OCI-LY7 (cell line): ENCODE results near the gene USP11. TPM values are rescaled to one million over a fixed set of nuclear protein-coding genes. Genes with fewer than 3 reads are reported as not detected.
A peak's percentile ranks its signal among the peaks of the same experiment; 100 is the strongest.

Source experiments
- BruUV-seq: library from RNA; stranded (reverse); fragments of 400-500 nt; replicated peaks from 2 replicates; lab custom pipeline; 2021; lab: Mats Ljungman, UMichigan
- CTCF ChIA-PET: fragments of 300-600 bp; sonication (Branson Sonifier 250); formaldehyde crosslinking; loops from one replicate; lab custom pipeline; 2022; ENCODE audit warnings: antibody characterized with exemption; ENCODE audit not compliant: unreplicated experiment; lab: Charles Lee
- POLR2A ChIA-PET: fragments of 300-600 bp; sonication (Branson Sonifier 250); formaldehyde crosslinking; loops from one replicate; lab custom pipeline; 2022; ENCODE audit warnings: antibody characterized with exemption; lab: Charles Lee
- DNase-seq: peaks from one replicate; pipeline ENCODE4 v3.0.0-alpha.2; 2015; ENCODE audit warnings: low spot score
- H2AFZ ChIP-seq: fragments of 200-600 bp; sonication (generic), shearing (Covaris generic); 2 replicates; pipeline ENCODE4 v1.6.1; 2014; ENCODE audit warnings: mild to moderate bottlenecking, antibody characterized with exemption, low read length, moderate library complexity
- H3K27ac ChIP-seq: fragments of 200-600 bp; sonication (generic); 2 replicates; pipeline ENCODE4 v1.5.1; 2014; ENCODE audit warnings: mixed run types, low read depth, mild to moderate bottlenecking, moderate library complexity, low read length, inconsistent platforms; ENCODE audit not compliant: poor library complexity, severe bottlenecking
- H3K36me3 ChIP-seq: fragments of 200-600 bp; sonication (generic); 2 replicates; pipeline ENCODE4 v1.6.1; 2014; ENCODE audit warnings: mild to moderate bottlenecking, antibody characterized with exemption, low read length, moderate library complexity, mixed read lengths; ENCODE audit not compliant: insufficient read depth
- H3K4me1 ChIP-seq: fragments of 200-600 bp; sonication (generic); 2 replicates; pipeline ENCODE4 v1.5.1; 2014; ENCODE audit warnings: mild to moderate bottlenecking, low read length; ENCODE audit not compliant: insufficient read depth, poor library complexity, severe bottlenecking
- H3K4me2 ChIP-seq: fragments of 200-600 bp; sonication (generic); 2 replicates; pipeline ENCODE4 v1.6.1; 2014; ENCODE audit warnings: mild to moderate bottlenecking, low read length
- H3K4me3 ChIP-seq: fragments of 200-600 bp; sonication (generic); 2 replicates; pipeline ENCODE4 v1.5.1; 2014; ENCODE audit warnings: mild to moderate bottlenecking, low read depth, low read length; ENCODE audit not compliant: poor library complexity, severe bottlenecking
- H3K79me2 ChIP-seq: fragments of 200-600 bp; sonication (generic); 2 replicates; pipeline ENCODE4 v1.6.1; 2016; ENCODE audit warnings: low read depth, mild to moderate bottlenecking, low read length, moderate library complexity, mixed read lengths; ENCODE audit not compliant: insufficient read depth
- H3K9me2 ChIP-seq: fragments of 200-600 bp; sonication (generic); 2 replicates; pipeline ENCODE4 v1.6.1; 2016; ENCODE audit warnings: mild to moderate bottlenecking, low read length, mixed read lengths; ENCODE audit not compliant: insufficient read depth
- H3K9me3 ChIP-seq: fragments of 200-600 bp; sonication (generic); 2 replicates; pipeline ENCODE4 v1.6.1; 2014; ENCODE audit warnings: mild to moderate bottlenecking, mixed run types, low read length, mixed read lengths
- H4K20me1 ChIP-seq: fragments of 200-600 bp; sonication (generic); 2 replicates; pipeline ENCODE4 v1.6.1; 2014; ENCODE audit warnings: mild to moderate bottlenecking, antibody characterized with exemption, low read length, moderate library complexity, mixed read lengths; ENCODE audit not compliant: insufficient read depth
- CTCF ChIP-seq: fragments of 200-600 bp; sonication (generic); conservative IDR thresholded peaks from 2 replicates; pipeline ENCODE4 v1.5.1; 2014; ENCODE audit warnings: mild to moderate bottlenecking, antibody characterized with exemption, low read length, moderate library complexity, mixed read lengths
- EZH2phosphoT487 ChIP-seq: fragments of 200-600 bp; sonication (generic); IDR thresholded peaks from 2 replicates; pipeline ENCODE4 v1.6.1; 2018; ENCODE audit warnings: low read depth, borderline replicate concordance, mild to moderate bottlenecking, mixed run types, antibody characterized with exemption, low read length, moderate library complexity, mixed read lengths
- intact Hi-C: fragments of 100-400 bp; cut with micrococcal nuclease; formaldehyde crosslinking; loops from one replicate; pipeline ENCODE4 v1.10.0; 2022; ENCODE audit not compliant: unreplicated experiment
- total RNA-seq, 2 experiments: library from RNA; depleted of rRNA in 1 of 2; stranded (reverse); fragments of >200 nt in 1 of 2; shearing (Covaris generic) in 1 of 2; gene quantifications; 2 replicates each; pipeline ENCODE4 v1.2.3, GENCODE V29; 2014 to 2022

USP11 gene
- total RNA-seq, 2 experiments from 2014 or later = 46.5 to 91.8 TPM

DNA sequence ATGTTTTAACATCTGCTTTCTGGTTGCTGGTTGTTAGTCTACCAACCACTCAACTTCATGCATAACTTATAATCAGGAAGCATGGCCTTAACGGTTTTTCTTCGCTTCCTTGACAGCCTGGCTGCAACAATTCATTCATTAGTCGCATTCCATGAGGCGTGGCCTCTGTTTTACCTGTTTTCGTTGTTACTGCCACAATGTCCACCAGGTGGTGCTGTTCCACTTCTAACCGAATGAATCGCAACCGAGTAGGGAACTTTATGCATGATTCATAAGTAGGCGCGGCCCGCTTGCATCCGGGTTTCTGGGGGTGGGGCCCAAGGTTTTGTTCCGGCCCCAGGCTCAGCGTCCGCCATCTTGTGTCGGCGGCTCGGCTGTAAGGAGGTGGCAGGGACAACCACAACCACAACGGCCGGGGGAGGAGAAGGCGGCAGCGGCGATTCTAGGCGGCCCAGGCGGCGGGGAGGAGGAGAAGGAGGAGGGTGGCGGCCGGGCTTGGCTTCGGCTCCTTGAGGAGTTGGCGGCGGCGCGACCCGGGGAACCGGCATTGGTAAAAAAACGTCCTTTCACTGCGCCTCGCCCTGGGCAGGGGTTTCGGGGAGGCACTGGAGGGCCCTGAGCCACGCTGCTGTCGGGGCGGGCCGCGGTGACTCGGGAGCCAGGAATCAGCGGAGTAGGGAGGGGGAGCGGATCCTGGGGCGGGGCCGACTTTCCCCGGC is 39.2 kb upstream of the USP11 start, which contains the start of gene UBA1:
Gene UBA1, plus strand, starts transcription at position 355 of the 719 bp plus-strand sequence. CDS start 4,974 bp downstream, outside the sequence.
- Histone ChIP-seq H3K4me3 (peak within 1 kb of the TSS; percentile 94), H3K27ac (peak within 1 kb of the TSS; percentile 99), H3K9me2 (no peaks in the 10 kb centered on the region), H3K4me1 (peaks cover 33% of the 10 kb centered on the region), H3K4me2 (peak within 1 kb of the TSS; percentile 93), H2AFZ (no peak within 1 kb of the TSS), H3K36me3 (peaks cover 45% of the 10 kb centered on the region), H3K9me3 (no peaks in the 10 kb centered on the region), H4K20me1 (no peaks in the 10 kb centered on the region), H3K79me2 (peaks cover 55% of the 10 kb centered on the region)
- BruUV-seq = no TSS peak
- ChIA-PET CTCF (no interaction called here), POLR2A (interaction anchor here (0.6 kb wide), 1 partner anchor 312 kb away, joined by 6 read pairs; no protein-coding TSS in a partner anchor)
- intact Hi-C loops = loop anchor here (1.0 to 5.0 kb wide), 6 partner anchors 25 to 329 kb away; partner anchors contain the start of genes CDK16, RBM10 and USP11
- DNase-seq = peak; percentile 95
- TF ChIP-seq EZH2phosphoT487 = no peak
- TF ChIP-seq CTCF = peak; percentile 81

DNA sequence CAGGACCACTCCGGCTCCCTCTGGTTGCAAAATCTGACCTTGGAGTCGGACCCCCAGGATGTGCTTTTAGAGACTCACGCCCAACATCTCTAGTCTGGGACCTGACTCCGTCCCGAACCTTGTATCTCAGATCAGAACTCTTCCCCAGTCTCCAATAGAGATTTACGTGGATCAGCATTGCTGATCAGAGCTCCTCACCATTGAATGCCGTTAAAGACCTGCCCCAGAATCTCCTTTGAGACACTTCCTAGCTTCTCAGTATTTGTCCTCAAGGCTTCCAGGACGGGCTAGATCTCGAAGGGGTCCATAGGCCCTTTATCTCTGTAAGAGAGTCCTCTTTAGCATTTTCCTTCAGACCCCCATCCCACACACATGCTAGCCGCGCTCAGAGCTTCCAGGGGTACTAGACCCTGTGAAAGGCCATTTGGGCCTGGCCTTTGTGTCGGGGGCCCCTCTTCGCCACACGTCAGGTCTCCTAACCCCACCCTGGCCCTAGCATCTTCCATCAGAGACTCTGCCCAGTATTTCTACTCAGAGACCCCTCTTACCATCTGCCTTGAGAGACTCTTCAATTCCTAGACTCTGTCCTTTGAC is 38.5 kb upstream of the USP11 start:
- intact Hi-C loops = loop anchor here (5.0 kb wide), 1 partner anchor 328 kb away; no protein-coding TSS in a partner anchor
- ChIA-PET POLR2A (interaction anchor here (0.6 kb wide), 1 partner anchor 311 kb away, joined by 6 read pairs; no protein-coding TSS in a partner anchor), CTCF (no interaction called here)
- Histone ChIP-seq H3K4me3 (peak overlapping the region; percentile 94), H3K36me3 (peaks cover 52% of the 10 kb centered on the region), H3K9me2 (no peaks in the 10 kb centered on the region), H3K4me1 (peaks cover 33% of the 10 kb centered on the region), H3K79me2 (peaks cover 55% of the 10 kb centered on the region), H4K20me1 (no peaks in the 10 kb centered on the region), H3K4me2 (peak overlapping the region; percentile 93), H3K9me3 (no peaks in the 10 kb centered on the region), H2AFZ (no peak overlapping the region), H3K27ac (peak overlapping the region; percentile 99)
- DNase-seq = no peak
- TF ChIP-seq CTCF = no peak
- no peak for TF ChIP-seq EZH2phosphoT487
- no TSS peak for BruUV-seq

- DNase-seq = no peak
- peaks cover 67% of the 10 kb centered on the region for H3K36me3 ChIP-seq
- H3K4me1 ChIP-seq = peaks cover 26% of the 10 kb centered on the region
- ChIA-PET CTCF (no interaction called here), POLR2A (no interaction called here)
- H2AFZ ChIP-seq = no peak overlapping the region
- no peaks in the 10 kb centered on the region for H3K9me3 ChIP-seq
- no peak overlapping the region for H3K4me3 ChIP-seq
- intact Hi-C loops = no loop called here
- no TSS peak for BruUV-seq
- H3K9me2 ChIP-seq = no peaks in the 10 kb centered on the region
- H3K79me2 ChIP-seq = peaks cover 55% of the 10 kb centered on the region
- peak overlapping the region; percentile 93 for H3K4me2 ChIP-seq
- H3K27ac ChIP-seq = no peak overlapping the region
- no peaks in the 10 kb centered on the region for H4K20me1 ChIP-seq
- no peak for TF ChIP-seq EZH2phosphoT487
- TF ChIP-seq CTCF = no peak
Observed at GRCh38 chrX:47196098-47196497, 36.7 kb upstream of the USP11 start.
